HEK293T (cell line): ENCODE measurements around the gene PLCB4.

Experiments used
- CTCF ChIA-PET: fragments of 350-600 bp; formaldehyde crosslinking; extraction: SDS; loops from one replicate; lab custom pipeline; 2021; ENCODE audit warnings: antibody characterized with exemption, inconsistent platforms; lab: Yijun Ruan, JAX
- POLR2A ChIA-PET: fragments of 350-600 bp; formaldehyde crosslinking; extraction: SDS; loops from one replicate; lab custom pipeline; 2020; ENCODE audit warnings: antibody characterized with exemption, inconsistent platforms; lab: Yijun Ruan, JAX
- DNase-seq: peaks from one replicate; pipeline ENCODE4 v3.0.0; 2012; ENCODE audit warnings: mixed read lengths; ENCODE audit errors: extremely low spot score
- ARNT ChIP-seq: fragments of 450-650 bp; IDR thresholded peaks from 2 replicates; pipeline ENCODE4 v1.6.1; 2017; ENCODE audit warnings: mild to moderate bottlenecking
- BHLHE40 ChIP-seq: fragments of 450-650 bp; IDR thresholded peaks from 2 replicates; pipeline ENCODE4 v1.6.1; 2016; ENCODE audit warnings: mild to moderate bottlenecking, moderate library complexity, borderline replicate concordance
- CTBP1 ChIP-seq: fragments of 450-650 bp; IDR thresholded peaks from 2 replicates; pipeline ENCODE4 v1.6.1; 2016; ENCODE audit warnings: borderline replicate concordance
- ELF4 ChIP-seq: fragments of 450-650 bp; IDR thresholded peaks from 2 replicates; pipeline ENCODE4 v1.6.1; 2017; ENCODE audit warnings: antibody characterized with exemption
- FOXA1 ChIP-seq: fragments of 450-650 bp; IDR thresholded peaks from 2 replicates; pipeline ENCODE4 v1.6.1; 2016; ENCODE audit warnings: mild to moderate bottlenecking
- FOXK2 ChIP-seq: fragments of 450-650 bp; IDR thresholded peaks from 2 replicates; pipeline ENCODE4 v1.6.1; 2016; ENCODE audit warnings: mild to moderate bottlenecking
- FOXM1 ChIP-seq: fragments of 450-650 bp; IDR thresholded peaks from 2 replicates; pipeline ENCODE4 v1.6.1; 2017; ENCODE audit warnings: mild to moderate bottlenecking, borderline replicate concordance
- HDGF ChIP-seq: fragments of 450-650 bp; IDR thresholded peaks from 2 replicates; pipeline ENCODE4 v1.6.1; 2017; ENCODE audit warnings: antibody characterized with exemption, borderline replicate concordance
- L3MBTL2 ChIP-seq: fragments of 450-650 bp; conservative IDR thresholded peaks from 2 replicates; pipeline ENCODE4 v1.6.1; 2016; ENCODE audit warnings: mild to moderate bottlenecking
- LEF1 ChIP-seq: fragments of 450-650 bp; IDR thresholded peaks from 2 replicates; pipeline ENCODE4 v1.6.1; 2017; ENCODE audit warnings: mild to moderate bottlenecking, borderline replicate concordance
- NFRKB ChIP-seq: fragments of 450-650 bp; IDR thresholded peaks from 2 replicates; pipeline ENCODE4 v1.6.1; 2016; ENCODE audit warnings: mild to moderate bottlenecking, moderate library complexity
- PKNOX1 ChIP-seq: fragments of 450-650 bp; IDR thresholded peaks from 2 replicates; pipeline ENCODE4 v1.6.1; 2016
- SP1 ChIP-seq: fragments of 450-650 bp; IDR thresholded peaks from 2 replicates; pipeline ENCODE4 v1.6.1; 2017
- SUZ12 ChIP-seq: fragments of 450-650 bp; IDR thresholded peaks from 2 replicates; pipeline ENCODE4 v1.6.1; 2016; ENCODE audit warnings: mild to moderate bottlenecking
- TARDBP ChIP-seq: fragments of 450-650 bp; IDR thresholded peaks from 2 replicates; pipeline ENCODE4 v1.6.1; 2016
- ZNF384 ChIP-seq: fragments of 450-650 bp; IDR thresholded peaks from 2 replicates; pipeline ENCODE4 v1.6.1; 2016

PLCB4 gene

GRCh38 chr20:9507544-9508239, 438.8 kb downstream of the PLCB4 start:
- no peak for DNase-seq
- no peak for TF ChIP-seq PKNOX1
- TF ChIP-seq L3MBTL2: no peak
- no peak for TF ChIP-seq NFRKB
- TF ChIP-seq FOXA1: no peak
- TF ChIP-seq LEF1: no peak
- TF ChIP-seq ZNF384: no peak
- no peak for TF ChIP-seq ARNT
- no peak for TF ChIP-seq CTBP1
- TF ChIP-seq SUZ12: no peak
- TF ChIP-seq SP1: no peak
- TF ChIP-seq ELF4: no peak
- TF ChIP-seq FOXM1: no peak
- TF ChIP-seq HDGF: no peak
- TF ChIP-seq BHLHE40: no peak
- TF ChIP-seq TARDBP: no peak
- no peak for TF ChIP-seq FOXK2
- CTCF ChIA-PET: no interaction called here
- POLR2A ChIA-PET: no interaction called here

- TF ChIP-seq SUZ12: no peak
- no peak for TF ChIP-seq ELF4
- no peak for TF ChIP-seq ARNT
- TF ChIP-seq HDGF: no peak
- TF ChIP-seq BHLHE40: no peak
- TF ChIP-seq NFRKB: no peak
- TF ChIP-seq TARDBP: no peak
- TF ChIP-seq CTBP1: no peak
- TF ChIP-seq PKNOX1: no peak
- no peak for TF ChIP-seq L3MBTL2
- no peak for TF ChIP-seq ZNF384
- CTCF ChIA-PET: no interaction called here
- no peak for DNase-seq
- POLR2A ChIA-PET: no interaction called here
Measured at GRCh38 chr20:9508240-9508661, 439.4 kb downstream of the PLCB4 start.

GRCh38 chr20:9508696-9509178, 439.9 kb downstream of the PLCB4 start:
- POLR2A ChIA-PET: no interaction called here
- DNase-seq: no peak
- CTCF ChIA-PET: no interaction called here
- TF ChIP-seq FOXA1 (no peak), FOXM1 (no peak), HDGF (no peak), NFRKB (no peak), LEF1 (no peak), ARNT (no peak), L3MBTL2 (no peak), CTBP1 (no peak), ELF4 (no peak)

- ChIA-PET POLR2A (no interaction called here), CTCF (no interaction called here)
- DNase-seq: no peak
- TF ChIP-seq FOXK2: no peak
- TF ChIP-seq CTBP1: no peak
- TF ChIP-seq BHLHE40: no peak
Measured at GRCh38 chr20:9509246-9509645, 440.4 kb downstream of the PLCB4 start.

- ChIA-PET POLR2A (no interaction called here), CTCF (no interaction called here)
- TF ChIP-seq NFRKB (no peak), LEF1 (no peak), HDGF (no peak), PKNOX1 (no peak), SP1 (no peak), FOXM1 (no peak), TARDBP (no peak), CTBP1 (no peak)
- DNase-seq: no peak
Measured at GRCh38 chr20:9510911-9511310, 442.0 kb downstream of the PLCB4 start.

GRCh38 chr20:9514072-9514460, 445.2 kb downstream of the PLCB4 start:
- ChIA-PET CTCF (no interaction called here), POLR2A (no interaction called here)
- TF ChIP-seq ZNF384: no peak
- no peak for TF ChIP-seq SP1
- no peak for TF ChIP-seq FOXM1
- TF ChIP-seq TARDBP: no peak
- no peak for TF ChIP-seq ARNT
- no peak for TF ChIP-seq FOXA1
- TF ChIP-seq BHLHE40: no peak
- no peak for TF ChIP-seq L3MBTL2
- TF ChIP-seq FOXK2: no peak
- TF ChIP-seq HDGF: no peak
- no peak for TF ChIP-seq LEF1
- TF ChIP-seq PKNOX1: no peak
- no peak for TF ChIP-seq SUZ12
- no peak for TF ChIP-seq NFRKB
- no peak for TF ChIP-seq ELF4
- no peak for TF ChIP-seq CTBP1
- DNase-seq: no peak
